H1 (cell line): Measurements from ENCODE around the gene SYNDIG1. TPM values are rescaled to one million over a fixed set of nuclear protein-coding genes. Genes with fewer than 3 reads are reported as not detected.

Source experiments
- BRCA1 ChIP-seq: IDR thresholded peaks from 2 replicates; pipeline ENCODE4 v1.6.1; 2012; ENCODE audit warnings: low read depth, low read length, improper control_type of control experiment
- CBX8 ChIP-seq: fragments of 300-800, 300-1000 bp; sonication (generic); IDR thresholded peaks from 2 replicates; pipeline ENCODE4 v1.7.1; 2016; ENCODE audit warnings: low read depth, low read length, borderline replicate concordance
- EGR1 ChIP-seq: IDR thresholded peaks from 2 replicates; pipeline ENCODE4 v1.6.1; 2011; ENCODE audit warnings: low read depth, low read length, borderline replicate concordance
- EP300 ChIP-seq, 2 experiments: IDR thresholded peaks; 1 replicate in 1 of 2; 2 replicates in 1 of 2; pipeline ENCODE4 v1.6.1; 2011 to 2012; ENCODE audit warnings: low read depth in 2 of 2, low read length in 2 of 2, mild to moderate bottlenecking in 2 of 2, borderline replicate concordance in 1 of 2, inconsistent platforms in 1 of 2, moderate library complexity in 1 of 2
- POLR2A ChIP-seq, 2 experiments: IDR thresholded peaks; 1 replicate in 1 of 2; 2 replicates in 1 of 2; pipeline ENCODE4 v1.6.1; 2011; ENCODE audit warnings: low read depth in 2 of 2, low read length in 2 of 2, mild to moderate bottlenecking in 2 of 2; ENCODE audit errors: control extremely low read depth in 1 of 2
- POLR2AphosphoS5 ChIP-seq: IDR thresholded peaks from 2 replicates; pipeline ENCODE4 v1.6.1; 2011; ENCODE audit warnings: low read depth, low read length
- RXRA ChIP-seq: IDR thresholded peaks from 2 replicates; pipeline ENCODE4 v1.6.1; 2011; ENCODE audit warnings: low read depth, mild to moderate bottlenecking, low read length, moderate library complexity; ENCODE audit not compliant: insufficient read depth
- TEAD4 ChIP-seq: IDR thresholded peaks from 2 replicates; pipeline ENCODE4 v1.6.1; 2012; ENCODE audit warnings: low read depth, low read length, inconsistent platforms, mixed read lengths
- polyA plus RNA-seq, 7 experiments: library from polyadenylated mRNA; depleted of rRNA in 3 of 7; stranded (reverse) in 5 of 7; unstranded in 2 of 7; fragments of >200 nt in 5 of 7; fragments of 200-250 nt in 2 of 7; gene quantifications; 1 replicate in 5 of 7; 2 replicates in 1 of 7; 4 replicates in 1 of 7; pipeline versions ENCODE4 v1.2.1 to v1.2.3, GENCODE V29; 2011 to 2013; ENCODE audit warnings: missing spikeins in 2 of 7, mixed read lengths in 2 of 7
- total RNA-seq: library from RNA; stranded (reverse); fragmentation: NEBNext Ultra II Directional; extraction: Animal tissue kit (Norgen Biotek cat#: 25700); gene quantifications from 2 replicates; pipeline ENCODE4 v1.2.1, GENCODE V29; 2021

Gene SYNDIG1
- total and polyA plus RNA-seq, 2 of the 8 experiments (the other 6 are each of a cell fraction or from before 2014, with no cell fraction given): 6.5 to 7.8 TPM

DNA sequence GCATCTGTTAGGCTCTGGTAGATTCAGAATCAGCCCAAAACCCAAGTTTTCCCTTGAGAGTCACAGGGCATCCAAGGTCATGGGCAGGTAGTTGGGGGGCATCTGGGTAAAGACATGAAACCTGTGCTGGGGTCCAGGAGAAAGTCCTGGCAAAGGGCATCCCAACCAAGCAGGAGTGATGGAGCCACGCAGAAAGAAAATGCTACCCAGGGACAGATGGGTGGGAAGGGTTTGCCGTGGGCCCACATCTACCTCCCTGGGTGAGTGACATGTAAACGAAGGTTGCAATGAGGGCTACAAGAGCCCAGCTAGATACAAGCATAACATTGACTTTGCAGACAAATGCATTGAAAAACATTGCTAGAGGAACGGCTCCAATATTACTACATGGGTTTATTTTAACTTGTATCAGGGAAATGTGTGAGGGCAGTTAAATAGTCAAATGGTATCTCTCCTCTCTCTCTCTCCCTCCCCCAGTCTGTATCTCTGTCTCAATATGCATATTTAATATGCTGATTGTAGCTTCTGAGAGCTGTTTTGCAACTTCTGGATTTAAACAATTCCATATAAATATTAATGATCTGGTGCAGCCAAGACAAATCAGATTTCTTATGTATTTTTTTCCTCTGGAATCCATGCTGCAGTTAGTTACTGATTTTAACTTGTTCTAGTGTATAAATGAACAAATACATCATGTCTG is 135.7 kb downstream of the SYNDIG1 start (continued):
- TF ChIP-seq TEAD4 (no peak), EP300 (IDR thresholded peaks at IDR 0.05; ENCODE audit: borderline replicate concordance in 1 of 2, low read depth in 2 of 2, low read length in 2 of 2) (no peak), RXRA (no peak), CBX8 (no peak), BRCA1 (no peak), POLR2A (IDR thresholded peaks at IDR 0.05; ENCODE audit: control extremely low read depth in 1 of 2, low read depth in 2 of 2, low read length in 2 of 2) (no peak), EGR1 (no peak), POLR2AphosphoS5 (no peak)
